Urinary bladder (tissue), 4 donors: ENCODE data around the gene ESPL1. TPM values are rescaled to one million over a fixed set of nuclear protein-coding genes. Genes with fewer than 3 reads are reported as not detected.

ENCODE experiments used
- DNase-seq: peaks from one replicate; pipeline ENCODE4 v3.0.0-alpha.2; 2015; ENCODE audit errors: extremely low spot score
- H3K27ac ChIP-seq: one replicate; pipeline ENCODE4 v1.5.1; 2013; ENCODE audit warnings: low read depth, mild to moderate bottlenecking, moderate library complexity
- H3K36me3 ChIP-seq: one replicate; pipeline ENCODE4 v1.6.1; 2013; ENCODE audit warnings: mild to moderate bottlenecking, moderate library complexity; ENCODE audit not compliant: insufficient read depth
- H3K4me1 ChIP-seq: one replicate; pipeline ENCODE4 v1.6.1; 2013; ENCODE audit warnings: mild to moderate bottlenecking, moderate library complexity; ENCODE audit not compliant: insufficient read depth
- H3K4me3 ChIP-seq: one replicate; pipeline ENCODE4 v1.5.1; 2013; ENCODE audit warnings: low read depth, low read length
- WGBS: extraction: QIAGEN DNeasy Blood & Tissue Kit; methylation state at CpG from one replicate; pipeline ENCODE4 v1.1.7; 2013; 5-methylcytosine and 5-hydroxymethylcytosine counted together
- polyA plus RNA-seq: library from polyadenylated mRNA; stranded (reverse); fragments of 200-250 nt; gene quantifications from one replicate; pipeline ENCODE4 v1.2.3, GENCODE V29; 2013
- total RNA-seq: library from RNA; depleted of rRNA; stranded (reverse); fragments of >200 nt; gene quantifications from one replicate; pipeline ENCODE4 v1.2.3, GENCODE V29; 2014
- donor health status: healthy with polysubstance abuse.
- donor health status: healthy.

ESPL1 gene
- total and polyA plus RNA-seq, 2 donors: 0.33 to 4.5 TPM

DNA sequence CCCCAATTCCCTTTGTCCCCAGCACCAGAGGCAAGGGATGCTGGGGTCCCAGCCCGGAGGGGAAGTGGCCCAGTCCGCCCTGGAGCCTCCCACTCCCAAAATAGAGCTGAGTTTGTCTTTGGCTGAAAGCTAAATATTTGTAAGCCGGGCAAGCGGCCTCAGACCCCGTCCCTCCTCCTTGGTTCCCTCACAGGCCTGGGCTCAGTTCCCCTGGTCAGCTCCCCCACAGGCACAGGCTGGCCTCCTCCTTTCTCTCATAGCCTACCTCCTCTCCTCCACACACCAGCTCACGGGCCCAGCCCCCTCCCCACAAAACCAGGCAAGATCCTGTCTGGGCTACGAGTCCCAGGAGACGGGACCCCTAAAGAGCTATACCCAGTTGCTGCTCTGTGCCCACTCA lies 66.7 kb downstream of the ESPL1 start:
- H3K27ac ChIP-seq: no peak overlapping the region
- no peaks in the 10 kb centered on the region for H3K4me1 ChIP-seq
- 83% methylated on average over 8 of the region's 8 CpGs for WGBS
- H3K4me3 ChIP-seq: no peak overlapping the region
- no peaks in the 10 kb centered on the region for H3K36me3 ChIP-seq
- DNase-seq: no peak

DNA sequence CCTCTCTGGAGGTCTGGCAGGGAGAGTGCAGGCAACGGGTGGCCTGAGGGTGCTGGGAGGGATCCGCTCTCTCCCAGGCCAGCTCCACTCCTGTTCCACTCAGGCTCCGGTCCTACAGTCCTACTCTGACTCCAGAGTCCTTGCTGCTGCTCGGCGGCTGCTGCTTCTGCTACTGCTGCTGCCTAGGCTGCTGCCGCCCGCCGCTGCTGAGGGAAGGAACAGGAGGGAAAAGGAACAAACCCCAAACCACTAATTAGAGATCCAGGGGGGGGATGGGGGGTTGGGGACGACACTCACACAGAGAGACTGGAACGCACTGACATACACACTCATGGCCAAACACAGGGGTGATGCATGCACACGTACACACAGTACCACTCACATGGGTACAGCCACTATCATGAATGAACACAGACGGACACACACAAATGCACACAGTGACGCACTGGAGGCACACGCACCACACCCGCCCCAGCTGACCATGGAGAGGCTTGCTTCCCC lies 68.1 kb downstream of the ESPL1 start, which contains the start of gene SP7:
SP7 (minus strand) TSS at position 174 of the 501 bp plus-strand sequence. CDS start 708 bp downstream, outside the sequence.
- Histone ChIP-seq H3K36me3 (no peaks in the 10 kb centered on the region), H3K27ac (no peak within 1 kb of the TSS), H3K4me3 (no peak within 1 kb of the TSS), H3K4me1 (no peaks in the 10 kb centered on the region)
- 45% methylated on average over 15 of the region's 15 CpGs for WGBS
- no peak for DNase-seq

DNA sequence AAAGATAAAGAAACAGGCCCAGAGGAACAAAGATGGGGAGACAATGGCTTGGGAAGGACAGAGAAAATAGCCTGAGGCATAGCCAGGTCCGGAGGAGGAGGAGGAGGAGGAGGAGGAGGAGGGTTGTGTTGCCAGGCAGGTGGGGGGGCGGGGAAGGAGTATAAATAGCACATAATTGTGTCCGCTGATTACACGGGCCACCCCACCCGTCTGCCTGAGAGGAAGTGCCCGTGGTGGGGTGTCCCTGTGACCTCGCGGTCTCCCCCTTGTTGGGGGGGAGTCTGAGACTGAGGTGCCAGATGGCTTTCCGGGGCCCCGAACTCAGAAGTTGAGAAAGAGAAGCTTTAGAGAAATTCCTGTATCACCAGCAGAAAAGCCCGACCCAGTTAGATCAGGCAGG lies 69.9 kb downstream of the ESPL1 start:
- WGBS: 30% methylated on average over 11 of the region's 11 CpGs
- no peak overlapping the region for H3K27ac ChIP-seq
- no peaks in the 10 kb centered on the region for H3K36me3 ChIP-seq
- H3K4me3 ChIP-seq: no peak overlapping the region
- DNase-seq: no peak
- no peaks in the 10 kb centered on the region for H3K4me1 ChIP-seq

DNA sequence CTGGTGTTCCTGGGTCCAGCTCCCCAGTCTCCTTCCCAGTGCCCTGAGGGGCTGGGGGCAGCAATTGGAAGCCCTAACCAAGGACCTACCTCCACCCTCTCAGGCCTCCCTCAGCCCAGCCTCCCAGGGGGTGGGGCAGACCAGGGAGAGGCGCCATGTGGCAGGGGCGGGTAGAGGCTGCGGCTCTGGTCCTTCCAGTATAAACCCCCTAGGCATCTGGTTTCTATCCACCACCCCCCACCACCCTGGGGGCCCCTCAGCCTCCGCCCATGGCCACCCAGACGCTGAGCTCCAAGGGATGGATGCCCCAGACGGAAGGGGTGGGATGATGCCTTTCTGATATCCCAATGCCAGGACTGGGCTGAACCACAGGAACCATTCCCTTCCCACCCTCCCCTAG lies 70.8 kb downstream of the ESPL1 start:
- H3K36me3 ChIP-seq: no peaks in the 10 kb centered on the region

DNA sequence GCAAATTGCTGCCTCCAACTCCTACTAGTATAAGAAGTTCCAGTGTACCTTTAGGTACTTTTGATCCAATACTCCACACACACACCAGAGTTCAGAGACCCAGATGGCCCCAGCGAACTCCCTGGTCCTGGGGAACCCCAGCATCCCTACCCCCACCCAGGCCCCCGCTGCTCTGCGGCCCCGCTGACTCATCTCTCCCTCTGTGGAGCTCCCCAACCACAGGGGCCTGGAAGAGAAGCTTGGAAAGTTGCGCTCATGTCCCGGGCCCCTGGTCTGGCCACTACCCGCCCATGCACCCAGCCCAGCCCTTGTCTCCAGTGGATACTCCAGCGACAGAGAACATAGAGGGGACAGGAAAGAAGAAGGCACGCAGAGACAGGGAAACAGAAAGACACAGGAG lies 72.3 kb downstream of the ESPL1 start:
- DNase-seq: no peak
- Histone ChIP-seq H3K4me1 (no peaks in the 10 kb centered on the region), H3K36me3 (no peaks in the 10 kb centered on the region), H3K27ac (no peak overlapping the region), H3K4me3 (no peak overlapping the region)
- 85% methylated on average over 9 of the region's 9 CpGs for WGBS

More for the DNA sequence above, 70.8 kb downstream of the ESPL1 start:
- Histone ChIP-seq H3K27ac (no peak overlapping the region), H3K4me1 (no peaks in the 10 kb centered on the region), H3K4me3 (no peak overlapping the region)
- 30% methylated on average over 6 of the region's 6 CpGs for WGBS
- DNase-seq: no peak

Other genes starting within 250 kb of the ESPL1 start
- 57.9 TPM for gene TNS2, start 218.2 kb upstream of the ESPL1 start, total RNA-seq
- gene TNS2, start 218.2 kb upstream of the ESPL1 start, polyA plus RNA-seq: 178 TPM
- gene SPRYD3, start 188.9 kb upstream of the ESPL1 start, total RNA-seq: 9.0 TPM
- gene SPRYD3, start 188.9 kb upstream of the ESPL1 start, polyA plus RNA-seq: 66.3 TPM
- gene IGFBP6, start 170.6 kb upstream of the ESPL1 start, total RNA-seq: 39.8 TPM
- 461 TPM for gene IGFBP6, start 170.6 kb upstream of the ESPL1 start, polyA plus RNA-seq
- not detected for gene SOAT2, start 164.8 kb upstream of the ESPL1 start, total RNA-seq
- gene SOAT2, start 164.8 kb upstream of the ESPL1 start, polyA plus RNA-seq: 0.30 TPM
- 22.9 TPM for gene ZNF740, start 87.6 kb upstream of the ESPL1 start, total RNA-seq
- 13.5 TPM for gene ZNF740, start 87.6 kb upstream of the ESPL1 start, polyA plus RNA-seq
- 36.9 TPM for gene CSAD, start 87.4 kb upstream of the ESPL1 start, total RNA-seq
- gene CSAD, start 87.4 kb upstream of the ESPL1 start, polyA plus RNA-seq: 19.1 TPM
- 1.6 TPM for gene ITGB7, start 61.0 kb upstream of the ESPL1 start, total RNA-seq
- gene ITGB7, start 61.0 kb upstream of the ESPL1 start, polyA plus RNA-seq: 1.7 TPM
- gene RARG, start 36.1 kb upstream of the ESPL1 start, total RNA-seq: 37.8 TPM
- gene RARG, start 36.1 kb upstream of the ESPL1 start, polyA plus RNA-seq: 30.5 TPM
- gene PFDN5, start 27.2 kb downstream of the ESPL1 start, total RNA-seq: 432 TPM
- 812 TPM for gene PFDN5, start 27.2 kb downstream of the ESPL1 start, polyA plus RNA-seq
- 17.9 TPM for gene MYG1, start 31.4 kb downstream of the ESPL1 start, total RNA-seq
- 66.3 TPM for gene MYG1, start 31.4 kb downstream of the ESPL1 start, polyA plus RNA-seq
- gene AAAS, start 53.3 kb downstream of the ESPL1 start, total RNA-seq: 33.3 TPM
- gene AAAS, start 53.3 kb downstream of the ESPL1 start, polyA plus RNA-seq: 45.4 TPM
- not detected for gene SP7, start 68.1 kb downstream of the ESPL1 start, total RNA-seq
- gene SP7, start 68.1 kb downstream of the ESPL1 start, polyA plus RNA-seq: not detected
- 60.5 TPM for gene SP1, start 111.9 kb downstream of the ESPL1 start, total RNA-seq
- 32.4 TPM for gene SP1, start 111.9 kb downstream of the ESPL1 start, polyA plus RNA-seq
- not detected for gene AMHR2, start 155.6 kb downstream of the ESPL1 start, total RNA-seq
- 0.18 TPM for gene AMHR2, start 155.6 kb downstream of the ESPL1 start, polyA plus RNA-seq
- 22.0 TPM for gene PRR13, start 173.4 kb downstream of the ESPL1 start, total RNA-seq
- 198 TPM for gene PRR13, start 173.4 kb downstream of the ESPL1 start, polyA plus RNA-seq
- gene PCBP2, start 183.8 kb downstream of the ESPL1 start, total RNA-seq: 395 TPM
- gene PCBP2, start 183.8 kb downstream of the ESPL1 start, polyA plus RNA-seq: 420 TPM
- gene MAP3K12, start 231.2 kb downstream of the ESPL1 start, total RNA-seq: 17.3 TPM
- gene MAP3K12, start 231.2 kb downstream of the ESPL1 start, polyA plus RNA-seq: 27.4 TPM
- gene TARBP2, start 233.0 kb downstream of the ESPL1 start, total RNA-seq: 22.2 TPM
- 24.1 TPM for gene TARBP2, start 233.0 kb downstream of the ESPL1 start, polyA plus RNA-seq
- not detected for gene NPFF, start 239.2 kb downstream of the ESPL1 start, total RNA-seq
- not detected for gene NPFF, start 239.2 kb downstream of the ESPL1 start, polyA plus RNA-seq